Peyer's patch (tissue), 4 donors: ENCODE measurements around the gene CFAP20DC. TPM values are rescaled to one million over a fixed set of nuclear protein-coding genes. Genes with fewer than 3 reads are reported as not detected.
"Not testable (repeated sequence)": the region's sequence is repeated elsewhere in the genome, so short reads cannot be mapped to it uniquely, and the experiment has no call there.

Source experiments
- DNase-seq, 3 donors: peaks; one replicate each; pipeline ENCODE4 v3.0.0-alpha.2; 2017 to 2019
- H3K27ac ChIP-seq, 4 donors: fragments of 200-600 bp; sonication (generic); one replicate each; pipeline ENCODE4 v1.5.1; 2016 to 2019
- H3K27me3 ChIP-seq, 2 donors: fragments of 200-600 bp; sonication (generic); one replicate each; pipeline ENCODE4 v1.5.1; 2019
- H3K36me3 ChIP-seq, 3 donors: fragments of 200-600 bp; sonication (generic); one replicate each; pipeline ENCODE4 v1.5.1; 2016 to 2019
- H3K4me1 ChIP-seq, 4 donors: fragments of 200-600 bp; sonication (generic); one replicate each; pipeline ENCODE4 v1.5.1; 2016 to 2019
- H3K4me3 ChIP-seq, 4 donors: fragments of 200-600 bp; sonication (generic); 1 replicate in 3 of 4; 2 replicates in 1 of 4; pipeline ENCODE4 v1.5.1; 2016 to 2019; ENCODE audit warnings: mild to moderate bottlenecking in 1 of 4
- H3K9me3 ChIP-seq, 4 donors: fragments of 200-600 bp; sonication (generic); one replicate each; pipeline ENCODE4 v1.5.1; 2016 to 2019; ENCODE audit warnings: mild to moderate bottlenecking in 1 of 4
- POLR2A ChIP-seq, 2 donors: fragments of 450-650 bp; IDR thresholded peaks; one replicate each; pipeline ENCODE4 v1.5.1; 2017; ENCODE audit warnings: antibody characterized with exemption in 2 of 2, mild to moderate bottlenecking in 2 of 2, moderate library complexity in 2 of 2
- total RNA-seq, 4 donors: library from RNA; depleted of rRNA; stranded (reverse); fragments of >200 nt; gene quantifications; one replicate each; pipeline ENCODE4 v1.1.0, GENCODE V29; 2016
- TF ChIP-seq, protein P1 (sequence below), 6 experiments: fragments of 450-650 bp in 4 of 6; fragments of 200-600 bp in 2 of 6; sonication (generic) in 1 of 6; IDR thresholded peaks; one replicate each; pipeline ENCODE4 v1.5.1; 2017 to 2019; ENCODE audit warnings: antibody characterized with exemption in 6 of 6, mild to moderate bottlenecking in 3 of 6, moderate library complexity in 1 of 6

Gene CFAP20DC
- total RNA-seq, 4 donors from 2014 or later = not detected

DNA sequence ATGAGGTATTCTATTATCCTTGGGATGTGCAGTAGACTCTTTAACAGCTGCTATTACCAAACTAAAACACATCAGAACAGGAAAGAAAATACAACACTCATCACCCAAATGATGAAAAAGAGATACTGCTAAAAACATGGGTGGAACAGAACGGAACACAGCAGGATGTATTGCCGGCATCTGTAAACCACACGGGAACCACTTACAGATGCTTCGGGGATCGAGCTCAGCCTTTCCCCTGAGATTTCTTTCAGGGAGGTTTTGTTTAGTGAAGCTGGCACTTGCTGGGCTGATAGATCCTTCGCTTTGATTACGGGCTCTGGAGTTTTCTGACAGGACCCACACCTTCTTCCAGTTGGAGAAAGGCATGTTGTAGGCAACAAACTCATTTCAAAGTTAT, 201.0 kb downstream of the CFAP20DC start:
- Histone ChIP-seq H3K9me3 (no peaks in the 10 kb centered on the region), H3K4me3 (no peak overlapping the region), H3K36me3 (no peaks in the 10 kb centered on the region), H3K4me1 (no peaks in the 10 kb centered on the region), H3K27me3 (no peaks in the 10 kb centered on the region), H3K27ac (no peak overlapping the region)
- DNase-seq = no peak
- TF ChIP-seq, protein P1, sequence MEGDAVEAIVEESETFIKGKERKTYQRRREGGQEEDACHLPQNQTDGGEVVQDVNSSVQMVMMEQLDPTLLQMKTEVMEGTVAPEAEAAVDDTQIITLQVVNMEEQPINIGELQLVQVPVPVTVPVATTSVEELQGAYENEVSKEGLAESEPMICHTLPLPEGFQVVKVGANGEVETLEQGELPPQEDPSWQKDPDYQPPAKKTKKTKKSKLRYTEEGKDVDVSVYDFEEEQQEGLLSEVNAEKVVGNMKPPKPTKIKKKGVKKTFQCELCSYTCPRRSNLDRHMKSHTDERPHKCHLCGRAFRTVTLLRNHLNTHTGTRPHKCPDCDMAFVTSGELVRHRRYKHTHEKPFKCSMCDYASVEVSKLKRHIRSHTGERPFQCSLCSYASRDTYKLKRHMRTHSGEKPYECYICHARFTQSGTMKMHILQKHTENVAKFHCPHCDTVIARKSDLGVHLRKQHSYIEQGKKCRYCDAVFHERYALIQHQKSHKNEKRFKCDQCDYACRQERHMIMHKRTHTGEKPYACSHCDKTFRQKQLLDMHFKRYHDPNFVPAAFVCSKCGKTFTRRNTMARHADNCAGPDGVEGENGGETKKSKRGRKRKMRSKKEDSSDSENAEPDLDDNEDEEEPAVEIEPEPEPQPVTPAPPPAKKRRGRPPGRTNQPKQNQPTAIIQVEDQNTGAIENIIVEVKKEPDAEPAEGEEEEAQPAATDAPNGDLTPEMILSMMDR (IDR thresholded peaks at IDR 0.05) = no peak
- no peak for TF ChIP-seq POLR2A (IDR thresholded peaks at IDR 0.05)

DNA sequence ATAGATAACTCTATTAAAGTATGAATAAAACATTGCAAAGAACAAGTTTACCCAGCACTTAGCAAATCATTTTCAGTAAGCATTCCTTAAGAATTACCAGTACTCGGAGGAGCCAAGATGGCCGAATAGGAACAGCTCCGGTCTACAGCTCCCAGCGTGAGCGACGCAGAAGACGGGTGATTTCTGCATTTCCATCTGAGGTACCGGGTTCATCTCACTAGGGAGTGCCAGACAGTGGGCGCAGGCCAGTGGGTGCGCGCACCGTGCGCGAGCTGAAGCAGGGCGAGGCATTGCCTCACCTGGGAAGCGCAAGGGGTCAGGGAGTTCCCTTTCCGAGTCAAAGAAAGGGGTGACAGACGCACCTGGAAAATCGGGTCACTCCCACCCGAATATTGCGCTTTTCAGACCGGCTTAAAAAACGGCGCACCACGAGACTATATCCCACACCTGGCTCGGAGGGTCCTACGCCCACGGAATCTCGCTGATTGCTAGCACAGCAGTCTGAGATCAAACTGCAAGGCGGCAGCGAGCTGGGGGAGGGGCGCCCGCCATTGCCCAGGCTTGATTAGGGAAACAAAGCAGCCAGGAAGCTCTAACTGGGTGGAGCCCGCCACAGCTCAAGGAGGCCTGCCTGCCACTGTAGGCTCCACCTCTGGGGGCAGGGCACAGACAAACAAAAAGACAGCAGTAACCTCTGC, 207.6 kb downstream of the CFAP20DC start:
- H3K9me3 ChIP-seq, H3K4me1 ChIP-seq, H3K27me3 ChIP-seq, H3K4me3 ChIP-seq, DNase-seq, H3K36me3 ChIP-seq, H3K27ac ChIP-seq: not testable (repeated sequence)

- Histone ChIP-seq H3K36me3 (no peaks in the 10 kb centered on the region), H3K4me1 (no peaks in the 10 kb centered on the region), H3K27ac (no peak overlapping the region), H3K4me3 (no peak overlapping the region), H3K27me3 (no peaks in the 10 kb centered on the region), H3K9me3 (no peaks in the 10 kb centered on the region)
- TF ChIP-seq, protein P1 (IDR thresholded peaks at IDR 0.05) = no peak
- no peak for TF ChIP-seq POLR2A (IDR thresholded peaks at IDR 0.05)
- DNase-seq = no peak
Observed at GRCh38 chr3:58840949-58841348, 208.9 kb downstream of the CFAP20DC start.

- Histone ChIP-seq H3K27me3 (no peaks in the 10 kb centered on the region), H3K4me1 (no peaks in the 10 kb centered on the region), H3K4me3 (no peak overlapping the region), H3K9me3 (no peaks in the 10 kb centered on the region), H3K27ac (no peak overlapping the region), H3K36me3 (no peaks in the 10 kb centered on the region)
- DNase-seq = no peak
- TF ChIP-seq, protein P1 (IDR thresholded peaks at IDR 0.05) = no peak
Observed at GRCh38 chr3:58839964-58840363, 209.9 kb downstream of the CFAP20DC start.

- Histone ChIP-seq H3K9me3 (no peaks in the 10 kb centered on the region), H3K27me3 (no peaks in the 10 kb centered on the region)
- no peak for TF ChIP-seq POLR2A (IDR thresholded peaks at IDR 0.05)
- TF ChIP-seq, protein P1 (IDR thresholded peaks at IDR 0.05) = no peak
Observed at GRCh38 chr3:58839187-58839586, 210.6 kb downstream of the CFAP20DC start.

GRCh38 chr3:58837856-58838255, 212.0 kb downstream of the CFAP20DC start:
- Histone ChIP-seq H3K9me3 (no peaks in the 10 kb centered on the region), H3K36me3 (no peaks in the 10 kb centered on the region), H3K27ac (no peak overlapping the region), H3K4me3 (no peak overlapping the region), H3K4me1 (no peaks in the 10 kb centered on the region), H3K27me3 (no peaks in the 10 kb centered on the region)
- no peak for TF ChIP-seq POLR2A (IDR thresholded peaks at IDR 0.05)
- TF ChIP-seq, protein P1 (IDR thresholded peaks at IDR 0.05) = no peak
- DNase-seq = no peak

More at GRCh38 chr3:58839187-58839586, 210.6 kb downstream of the CFAP20DC start:
- no peaks in the 10 kb centered on the region for H3K4me1 ChIP-seq
- no peak overlapping the region for H3K4me3 ChIP-seq
- DNase-seq = no peak
- H3K36me3 ChIP-seq = no peaks in the 10 kb centered on the region
- no peak overlapping the region for H3K27ac ChIP-seq
